ENCODE results near the gene NHLH1.

Gene NHLH1

DNA sequence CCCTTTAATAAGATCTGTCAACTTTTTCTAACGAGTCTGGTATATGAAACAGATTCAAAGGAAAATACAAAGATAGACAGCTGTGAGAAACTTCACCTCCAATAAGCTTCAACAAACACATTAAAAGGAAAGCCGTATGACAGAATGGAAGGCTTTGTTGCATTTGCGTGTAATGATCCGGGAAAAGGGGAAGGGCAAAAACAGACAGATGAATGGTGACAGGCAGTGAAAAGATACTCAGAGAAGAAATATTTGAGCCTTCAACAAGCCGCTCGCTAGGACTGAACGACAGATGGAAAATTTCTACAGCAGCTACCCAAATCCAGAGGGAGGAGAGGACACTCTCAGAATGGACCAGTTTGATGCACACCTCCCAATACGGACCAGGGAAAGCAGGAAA, 38.7 kb upstream of the NHLH1 start:
- H3K27me3 ChIP-seq (ENCODE audit: low read length): no peaks in the 10 kb centered on the region
- no peak overlapping the region for H3K4me3 ChIP-seq (ENCODE audit: insufficient read depth, low read length, poor library complexity, severe bottlenecking)
- no peaks in the 10 kb centered on the region; the same call in 1 of the 2 replicates for H3K79me2 ChIP-seq (ENCODE audit: insufficient read depth, low read length)
- H3K9ac ChIP-seq (ENCODE audit: low read length): no peak overlapping the region
- H3K36me3 ChIP-seq (ENCODE audit: low read length): peaks cover 56% of the 10 kb centered on the region
- no peak overlapping the region for H3K27ac ChIP-seq (ENCODE audit: low read depth, low read length)
- H4K20me1 ChIP-seq (ENCODE audit: low read depth, low read length): no peaks in the 10 kb centered on the region
- no peak overlapping the region for H2AFZ ChIP-seq (ENCODE audit: low read depth, low read length, severe bottlenecking)
- H3K4me2 ChIP-seq (ENCODE audit: low read depth, low read length, poor library complexity, severe bottlenecking): no peak overlapping the region
- H3K9me2 ChIP-seq (replicated peaks; ENCODE audit: insufficient read depth, low read length): no peaks in the 10 kb centered on the region
- TF ChIP-seq, protein P1, sequence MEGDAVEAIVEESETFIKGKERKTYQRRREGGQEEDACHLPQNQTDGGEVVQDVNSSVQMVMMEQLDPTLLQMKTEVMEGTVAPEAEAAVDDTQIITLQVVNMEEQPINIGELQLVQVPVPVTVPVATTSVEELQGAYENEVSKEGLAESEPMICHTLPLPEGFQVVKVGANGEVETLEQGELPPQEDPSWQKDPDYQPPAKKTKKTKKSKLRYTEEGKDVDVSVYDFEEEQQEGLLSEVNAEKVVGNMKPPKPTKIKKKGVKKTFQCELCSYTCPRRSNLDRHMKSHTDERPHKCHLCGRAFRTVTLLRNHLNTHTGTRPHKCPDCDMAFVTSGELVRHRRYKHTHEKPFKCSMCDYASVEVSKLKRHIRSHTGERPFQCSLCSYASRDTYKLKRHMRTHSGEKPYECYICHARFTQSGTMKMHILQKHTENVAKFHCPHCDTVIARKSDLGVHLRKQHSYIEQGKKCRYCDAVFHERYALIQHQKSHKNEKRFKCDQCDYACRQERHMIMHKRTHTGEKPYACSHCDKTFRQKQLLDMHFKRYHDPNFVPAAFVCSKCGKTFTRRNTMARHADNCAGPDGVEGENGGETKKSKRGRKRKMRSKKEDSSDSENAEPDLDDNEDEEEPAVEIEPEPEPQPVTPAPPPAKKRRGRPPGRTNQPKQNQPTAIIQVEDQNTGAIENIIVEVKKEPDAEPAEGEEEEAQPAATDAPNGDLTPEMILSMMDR (IDR thresholded peaks at IDR 0.05; ENCODE audit: insufficient read depth, low read length, poor library complexity, severe bottlenecking): no peak
- no peak for TF ChIP-seq EZH2phosphoT487 (conservative IDR thresholded peaks at IDR 0.05; ENCODE audit: low read length)
- no peaks in the 10 kb centered on the region for H3K9me3 ChIP-seq (ENCODE audit: insufficient read depth, low read length)
- no peaks in the 10 kb centered on the region for H3F3A ChIP-seq (ENCODE audit: insufficient read depth)

DNA sequence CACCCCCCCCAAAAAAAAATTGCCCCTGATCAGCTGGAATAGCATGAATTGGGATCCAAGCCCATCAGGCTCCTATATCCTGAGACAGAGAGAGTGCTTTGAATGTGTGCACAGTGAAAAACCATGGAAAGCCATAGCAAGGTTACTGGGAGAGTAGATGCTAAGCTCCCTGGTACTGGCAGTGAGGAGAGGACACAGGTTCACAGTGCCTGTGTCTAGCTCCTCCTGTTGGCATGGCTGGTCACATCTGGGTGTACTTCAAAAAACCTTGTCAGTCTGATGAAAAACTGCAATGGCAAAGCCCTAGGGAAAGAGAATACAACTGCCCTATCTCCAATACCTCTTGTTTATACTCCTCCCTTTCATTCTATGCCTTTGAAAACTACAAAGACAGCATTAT, 36.8 kb upstream of the NHLH1 start:
- no peaks in the 10 kb centered on the region; the same call in 1 of the 2 replicates for H3K79me2 ChIP-seq (ENCODE audit: insufficient read depth, low read length)
- no peak overlapping the region for H3K4me2 ChIP-seq (ENCODE audit: low read depth, low read length, poor library complexity, severe bottlenecking)
- H3F3A ChIP-seq (ENCODE audit: insufficient read depth): no peaks in the 10 kb centered on the region
- H3K36me3 ChIP-seq (ENCODE audit: low read length): peaks cover 58% of the 10 kb centered on the region
- no peak overlapping the region for H3K4me3 ChIP-seq (ENCODE audit: insufficient read depth, low read length, poor library complexity, severe bottlenecking)
- H3K9ac ChIP-seq (ENCODE audit: low read length): no peak overlapping the region
- no peaks in the 10 kb centered on the region for H3K9me3 ChIP-seq (ENCODE audit: insufficient read depth, low read length)
- TF ChIP-seq, protein P1 (IDR thresholded peaks at IDR 0.05; ENCODE audit: insufficient read depth, low read length, poor library complexity, severe bottlenecking): no peak
- TF ChIP-seq EZH2phosphoT487 (conservative IDR thresholded peaks at IDR 0.05; ENCODE audit: low read length): no peak
- H2AFZ ChIP-seq (ENCODE audit: low read depth, low read length, severe bottlenecking): no peak overlapping the region
- H3K27me3 ChIP-seq (ENCODE audit: low read length): no peaks in the 10 kb centered on the region
- H4K20me1 ChIP-seq (ENCODE audit: low read depth, low read length): no peaks in the 10 kb centered on the region
- H3K27ac ChIP-seq (ENCODE audit: low read depth, low read length): no peak overlapping the region
- H3K9me2 ChIP-seq (replicated peaks; ENCODE audit: insufficient read depth, low read length): no peaks in the 10 kb centered on the region

GRCh38 chr1:160332516-160332915, 34.4 kb upstream of the NHLH1 start:
- Histone ChIP-seq H2AFZ (ENCODE audit: low read depth, low read length, severe bottlenecking) (no peak overlapping the region), H3K4me2 (ENCODE audit: low read depth, low read length, poor library complexity, severe bottlenecking) (no peak overlapping the region), H3K27me3 (ENCODE audit: low read length) (no peaks in the 10 kb centered on the region), H4K20me1 (ENCODE audit: low read depth, low read length) (no peaks in the 10 kb centered on the region), H3K79me2 (ENCODE audit: insufficient read depth, low read length) (no peaks in the 10 kb centered on the region; the same call in 1 of the 2 replicates), H3F3A (ENCODE audit: insufficient read depth) (no peaks in the 10 kb centered on the region), H3K4me3 (ENCODE audit: insufficient read depth, low read length, poor library complexity, severe bottlenecking) (no peak overlapping the region), H3K27ac (ENCODE audit: low read depth, low read length) (no peak overlapping the region), H3K36me3 (ENCODE audit: low read length) (peaks cover 48% of the 10 kb centered on the region), H3K9me3 (ENCODE audit: insufficient read depth, low read length) (no peaks in the 10 kb centered on the region), H3K9ac (ENCODE audit: low read length) (no peak overlapping the region), H3K9me2 (replicated peaks; ENCODE audit: insufficient read depth, low read length) (no peaks in the 10 kb centered on the region)
- TF ChIP-seq, protein P1 (IDR thresholded peaks at IDR 0.05; ENCODE audit: insufficient read depth, low read length, poor library complexity, severe bottlenecking): no peak
- TF ChIP-seq EZH2phosphoT487 (conservative IDR thresholded peaks at IDR 0.05; ENCODE audit: low read length): no peak

Measured in SU-DHL-6 (cell line).